Measurements from ENCODE around the gene SLC22A13. TPM values are rescaled to one million over a fixed set of nuclear protein-coding genes. Genes with fewer than 3 reads are reported as not detected.
"Not testable (repeated sequence)": the region's sequence is repeated elsewhere in the genome, so short reads cannot be mapped to it uniquely, and the experiment has no call there.

Gene SLC22A13

GRCh38 chr3:38318766-38319671 is 53.4 kb downstream of the SLC22A13 start:
- Histone ChIP-seq H3K36me3 (ENCODE audit: insufficient read depth, low read length) (no peaks in the 10 kb centered on the region), H3K9ac (ENCODE audit: low read depth, low read length) (no peak overlapping the region), H3K4me2 (ENCODE audit: low read length) (no peak overlapping the region), H3K4me1 (ENCODE audit: control insufficient read depth, insufficient read depth, low read length) (no peaks in the 10 kb centered on the region), H3K27me3 (ENCODE audit: control insufficient read depth, insufficient read depth, low read length) (no peaks in the 10 kb centered on the region), H3K9me3 (replicated peaks; ENCODE audit: low read length) (no peaks in the 10 kb centered on the region), H3K4me3 (ENCODE audit: low read length) (no peak overlapping the region)

DNA sequence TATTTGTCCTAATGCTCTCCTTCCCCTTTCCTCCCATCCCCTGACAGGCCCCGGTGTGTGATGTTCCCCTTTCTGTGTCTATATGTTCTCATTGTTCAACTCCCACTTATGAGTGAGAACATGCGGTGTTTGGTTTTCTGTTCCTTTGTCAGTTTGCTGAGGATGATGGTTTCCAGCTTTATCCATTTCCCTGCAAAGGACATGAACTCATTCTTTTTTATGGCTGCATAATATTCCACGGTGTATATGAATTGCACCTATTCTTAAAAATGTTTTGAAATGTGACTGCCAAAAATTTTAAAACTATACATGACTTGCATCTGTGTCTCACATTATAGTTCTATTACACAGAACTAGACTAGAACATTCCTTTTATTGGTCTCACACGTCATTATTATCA is 55.0 kb downstream of the SLC22A13 start:
- H3K9me3 ChIP-seq (replicated peaks; ENCODE audit: low read length); H3K4me1 ChIP-seq (ENCODE audit: control insufficient read depth, insufficient read depth, low read length); H3K27me3 ChIP-seq (ENCODE audit: control insufficient read depth, insufficient read depth, low read length); H3K9ac ChIP-seq (ENCODE audit: low read depth, low read length); H3K4me3 ChIP-seq (ENCODE audit: low read length); H3K36me3 ChIP-seq (ENCODE audit: insufficient read depth, low read length); H3K4me2 ChIP-seq (ENCODE audit: low read length): not testable (repeated sequence)

GRCh38 chr3:38323060-38323459 is 57.4 kb downstream of the SLC22A13 start:
- no peaks in the 10 kb centered on the region for H3K36me3 ChIP-seq (ENCODE audit: insufficient read depth, low read length)
- H3K9ac ChIP-seq (ENCODE audit: low read depth, low read length): no peak overlapping the region
- peaks cover 6% of the 10 kb centered on the region for H3K9me3 ChIP-seq (replicated peaks; ENCODE audit: low read length)
- H3K4me3 ChIP-seq (ENCODE audit: low read length): no peak overlapping the region
- no peak overlapping the region for H3K4me2 ChIP-seq (ENCODE audit: low read length)
- no peaks in the 10 kb centered on the region for H3K4me1 ChIP-seq (ENCODE audit: control insufficient read depth, insufficient read depth, low read length)
- peaks cover 3% of the 10 kb centered on the region for H3K27me3 ChIP-seq (ENCODE audit: control insufficient read depth, insufficient read depth, low read length)

DNA sequence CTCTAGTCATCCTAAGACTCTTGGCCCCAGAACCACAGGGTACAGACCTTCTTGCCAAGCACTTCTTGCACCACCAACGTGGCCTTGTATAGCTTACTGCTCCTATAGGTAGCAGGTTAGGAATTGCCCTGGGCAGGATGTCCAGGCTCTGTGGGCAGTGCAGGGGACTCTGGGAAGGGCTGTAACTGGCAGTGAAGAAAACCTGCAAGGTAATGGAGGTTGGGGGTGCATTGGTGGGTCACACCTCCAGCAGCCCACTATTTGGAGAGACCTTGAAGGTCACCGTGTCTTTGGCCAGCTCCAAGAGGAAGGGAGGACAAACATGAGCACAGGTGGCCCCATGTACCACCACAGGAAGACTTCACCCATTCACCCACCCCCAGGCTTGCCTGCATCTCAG is 59.6 kb downstream of the SLC22A13 start:
- no peak overlapping the region for H3K9ac ChIP-seq (ENCODE audit: low read depth, low read length)
- no peak overlapping the region for H3K4me3 ChIP-seq (ENCODE audit: low read length)
- peaks cover 3% of the 10 kb centered on the region for H3K27me3 ChIP-seq (ENCODE audit: control insufficient read depth, insufficient read depth, low read length)
- no peak overlapping the region for H3K4me2 ChIP-seq (ENCODE audit: low read length)
- peaks cover 6% of the 10 kb centered on the region for H3K9me3 ChIP-seq (replicated peaks; ENCODE audit: low read length)
- no peaks in the 10 kb centered on the region for H3K36me3 ChIP-seq (ENCODE audit: insufficient read depth, low read length)
- no peaks in the 10 kb centered on the region for H3K4me1 ChIP-seq (ENCODE audit: control insufficient read depth, insufficient read depth, low read length)

DNA sequence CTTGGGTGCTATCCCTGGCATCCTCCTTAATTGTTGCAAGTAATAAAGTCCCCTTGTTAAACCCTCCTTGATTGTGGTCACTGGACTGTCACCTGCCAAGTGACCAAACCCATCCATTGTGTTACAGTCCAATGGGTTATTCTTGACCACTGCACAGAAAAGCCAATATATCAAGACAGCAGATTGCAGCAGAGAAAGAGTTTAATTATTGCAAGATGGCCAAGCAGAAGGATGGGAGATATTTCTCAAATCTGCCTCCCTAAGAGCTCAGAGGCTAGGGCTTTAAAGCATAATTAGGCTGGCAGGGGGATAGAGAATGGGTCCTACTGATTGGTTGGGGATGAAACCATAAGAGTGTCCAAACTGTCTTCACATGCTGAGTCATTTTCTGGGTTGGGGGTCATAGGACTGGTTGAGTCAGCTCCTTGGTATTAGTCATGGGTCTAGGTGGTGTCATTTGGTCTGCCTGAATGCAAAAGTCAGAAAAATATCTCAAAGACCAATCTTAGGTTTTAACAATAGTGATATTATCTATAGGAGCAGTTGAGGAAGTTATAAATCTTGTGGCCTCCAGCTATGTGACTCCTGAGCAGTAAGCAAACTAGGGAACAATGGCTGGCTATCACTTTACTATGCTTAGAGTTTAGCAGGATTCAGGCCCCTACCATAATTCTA is 61.9 kb downstream of the SLC22A13 start:
- peaks cover 6% of the 10 kb centered on the region for H3K9me3 ChIP-seq (replicated peaks; ENCODE audit: low read length)
- no peaks in the 10 kb centered on the region for H3K4me1 ChIP-seq (ENCODE audit: control insufficient read depth, insufficient read depth, low read length)
- no peaks in the 10 kb centered on the region for H3K36me3 ChIP-seq (ENCODE audit: insufficient read depth, low read length)

More for the DNA sequence above, 61.9 kb downstream of the SLC22A13 start:
- Histone ChIP-seq H3K4me3 (ENCODE audit: low read length) (no peak overlapping the region), H3K4me2 (ENCODE audit: low read length) (no peak overlapping the region), H3K9ac (ENCODE audit: low read depth, low read length) (no peak overlapping the region), H3K27me3 (ENCODE audit: control insufficient read depth, insufficient read depth, low read length) (peaks cover 3% of the 10 kb centered on the region)

Small RNA genes within 50 kb of the gene (small RNA-seq; reads per million reads assigned to genes)
- gene RNU6-235P: not detected
